NCI-H2107 treated with DMSO at 0.1 percent for 48 hours (cell line): Measurements from ENCODE around the gene PSMB7.

Experiments used
- DNase-seq: peaks from one replicate; lab custom pipeline; 2025; ENCODE audit not compliant: unreplicated experiment; lab: John Stamatoyannopoulos, UW

Gene PSMB7

DNA sequence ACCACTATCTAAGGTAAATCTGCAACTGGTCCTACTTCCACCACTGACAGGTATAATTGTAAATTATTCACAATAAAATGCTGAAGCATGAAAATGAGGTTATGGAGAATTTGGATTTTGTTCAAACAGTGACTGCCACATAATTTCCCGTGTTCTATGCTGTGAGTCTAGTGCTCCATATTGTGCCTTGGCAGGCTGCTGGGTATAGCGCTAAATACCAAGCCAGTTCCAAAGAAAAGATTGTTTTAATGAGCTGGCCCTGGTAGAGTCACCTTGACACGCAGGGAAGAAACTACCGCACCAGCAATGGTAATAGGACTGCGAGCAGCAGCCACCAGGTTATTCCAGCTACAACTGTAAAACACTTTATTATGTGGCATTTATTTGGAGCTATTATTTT, 30.4 kb downstream of the PSMB7 start:
- DNase-seq, result no peak

DNA sequence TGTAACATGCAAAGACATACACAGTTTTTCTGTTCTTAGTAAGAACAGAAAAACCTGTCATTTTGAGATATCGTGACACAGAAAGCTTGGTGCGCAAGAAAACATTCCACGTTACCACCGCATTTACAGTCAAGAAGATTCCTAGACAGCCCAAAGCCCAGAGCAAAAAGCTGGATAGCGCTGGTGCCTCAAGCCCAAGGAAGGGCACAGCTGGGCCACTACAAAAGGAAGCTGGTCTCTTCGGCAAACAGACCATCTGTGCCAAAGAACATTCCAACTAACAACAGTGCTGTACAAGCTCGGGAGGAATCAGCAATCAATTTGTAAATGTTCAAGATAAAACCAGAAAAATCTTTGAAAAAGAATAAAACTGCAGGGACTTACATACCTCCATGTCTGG, 31.0 kb downstream of the PSMB7 start:
- no peak for DNase-seq

DNA sequence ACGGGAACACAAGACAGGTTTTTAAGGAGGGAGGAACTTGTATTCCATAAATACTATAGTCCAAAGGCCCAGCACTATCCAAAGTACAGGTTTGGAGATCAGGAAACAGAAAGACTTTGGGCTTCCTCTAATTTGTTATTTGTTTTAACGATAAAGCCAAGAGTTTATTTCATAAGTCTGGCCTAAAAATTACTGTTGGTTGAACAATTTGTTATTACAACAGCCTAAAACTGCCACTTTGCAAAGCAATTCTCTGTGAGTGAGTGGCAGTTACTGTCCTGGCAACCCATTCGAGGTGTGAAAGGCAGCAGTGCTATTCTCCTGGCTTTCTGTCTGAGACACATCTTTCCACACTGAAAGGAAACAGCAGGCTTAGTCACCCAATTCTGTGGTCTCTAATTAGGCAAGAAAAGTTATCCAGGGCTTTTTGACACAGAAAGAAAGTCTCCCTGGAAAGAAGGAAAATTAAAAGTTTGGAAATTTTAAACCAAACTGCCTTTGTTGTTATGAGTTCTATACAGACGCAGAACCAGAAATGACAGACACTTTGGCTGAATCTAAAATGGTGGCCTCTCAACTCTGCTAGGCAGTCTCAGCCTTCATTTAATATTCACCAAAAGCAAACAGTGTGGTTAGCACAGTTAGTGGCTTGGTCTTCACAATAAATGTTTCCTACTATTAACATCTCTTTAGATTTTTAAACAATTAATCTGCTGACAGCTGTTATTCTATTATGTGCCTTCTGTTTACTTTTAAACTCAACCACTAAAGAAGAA, 33.9 kb downstream of the PSMB7 start:
- peak; percentile 57 for DNase-seq

DNA sequence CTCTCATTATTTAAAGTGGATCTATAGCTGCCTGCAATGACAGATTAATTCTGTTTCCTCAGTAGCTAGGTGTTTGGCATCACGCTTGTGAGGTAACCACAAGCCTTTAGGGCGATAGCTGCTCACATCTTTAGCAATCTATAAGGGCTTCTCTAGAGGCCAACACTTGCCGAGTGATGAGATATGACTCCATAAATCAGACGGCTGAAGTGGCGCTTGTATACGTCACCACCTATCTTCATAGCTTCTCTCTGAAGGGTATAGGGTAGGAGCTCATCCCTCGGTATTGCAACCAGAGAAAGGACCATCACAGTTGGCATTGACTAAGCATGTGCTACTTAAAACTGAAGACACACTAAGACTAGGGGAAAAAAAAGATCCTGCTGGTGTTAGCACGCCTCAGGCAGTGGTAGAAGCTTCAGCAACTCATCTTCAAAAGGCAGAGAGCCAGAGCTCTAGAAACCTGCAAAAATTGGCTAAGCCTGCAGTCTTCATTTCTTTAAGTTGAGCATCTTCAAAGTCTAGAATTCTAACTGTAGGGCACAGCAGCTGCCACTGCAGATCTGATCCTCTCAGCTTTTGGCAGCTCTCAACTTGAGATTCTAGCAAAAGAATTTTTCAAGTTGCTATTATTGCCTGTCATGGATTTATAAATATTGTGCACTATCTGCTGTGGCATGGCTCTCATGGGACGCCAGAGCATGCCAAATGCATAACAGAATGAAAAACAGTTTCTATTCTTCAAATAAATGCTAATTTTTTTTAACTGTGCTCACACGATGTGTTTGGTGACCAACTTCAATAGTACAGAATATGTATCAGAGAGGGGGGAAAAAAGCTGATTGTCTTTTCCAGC, 37.5 kb downstream of the PSMB7 start:
- no peak for DNase-seq

DNA sequence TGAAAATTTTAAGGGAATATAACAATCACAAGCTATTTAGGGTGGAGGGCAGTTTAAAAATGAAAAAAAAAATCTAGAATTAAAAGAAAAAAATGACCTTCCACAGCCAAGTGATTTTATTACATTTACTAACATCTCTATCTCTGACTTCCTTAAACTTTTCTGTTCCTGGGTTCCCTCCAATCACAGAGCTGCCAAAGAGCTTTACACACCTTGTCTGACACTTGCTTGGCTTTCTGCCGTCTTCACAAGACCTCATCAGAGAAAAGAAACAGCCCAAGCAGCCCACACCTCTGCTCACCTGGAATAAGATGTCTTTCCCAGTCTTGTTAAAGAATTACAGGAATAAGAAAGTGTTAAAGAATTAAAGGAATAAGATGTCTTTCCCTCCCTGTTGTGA, 38.9 kb downstream of the PSMB7 start:
- no peak for DNase-seq

DNA sequence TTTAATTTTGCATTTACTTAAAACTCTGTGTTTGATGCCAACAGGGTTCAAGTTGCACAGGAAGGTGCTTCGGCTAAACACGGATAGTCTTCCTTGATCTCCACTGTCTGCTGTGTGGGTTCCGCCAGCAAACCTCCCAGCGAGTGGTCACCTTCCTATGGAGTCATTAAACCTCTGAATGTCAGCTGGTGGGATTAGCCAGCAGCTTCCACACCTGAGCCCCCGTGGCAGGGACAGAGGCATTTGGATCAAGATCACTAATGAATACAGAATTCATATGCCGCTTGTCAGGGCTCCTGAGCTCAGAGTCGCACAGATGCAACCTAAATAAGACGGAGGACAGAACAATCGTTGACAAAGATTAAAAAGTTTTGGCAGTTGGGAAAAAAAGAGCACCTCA, 39.5 kb downstream of the PSMB7 start:
- DNase-seq, result no peak

DNA sequence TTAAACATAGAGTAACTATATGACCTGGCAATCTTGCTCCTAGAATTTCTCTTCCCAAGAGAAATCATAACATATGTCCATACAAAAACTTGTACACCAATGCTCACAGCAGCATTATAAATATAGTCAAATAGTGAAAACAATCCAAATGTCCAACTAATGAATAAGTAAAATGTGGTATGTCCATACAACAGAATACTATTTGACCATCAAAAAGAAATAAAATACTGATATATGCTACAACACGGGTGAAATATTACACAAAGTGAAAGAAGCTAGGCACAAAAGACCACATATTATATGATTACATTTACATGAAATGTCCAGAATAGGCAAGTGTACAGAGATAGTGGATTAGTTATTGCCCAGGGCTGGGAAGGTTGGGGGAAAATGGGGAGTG, 41.4 kb downstream of the PSMB7 start:
- DNase-seq, result no peak

DNA sequence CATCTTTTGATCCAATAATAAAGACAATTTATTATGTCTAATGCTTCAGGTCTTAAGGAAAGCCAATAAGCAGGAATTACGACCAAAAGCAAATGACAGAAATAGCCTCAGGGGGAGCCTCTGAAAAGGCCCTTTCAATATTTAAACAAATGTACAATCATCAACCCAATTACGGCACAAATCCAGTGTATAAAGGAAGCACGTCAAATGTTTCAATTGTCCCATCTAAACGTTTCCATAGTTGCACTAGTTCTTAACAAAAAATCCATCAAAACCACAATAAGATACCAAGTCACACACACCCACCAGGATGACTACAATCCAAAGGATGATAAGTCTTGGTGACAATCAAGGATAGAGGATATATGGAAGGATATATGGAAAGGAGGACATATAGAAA, 41.9 kb downstream of the PSMB7 start:
- no peak for DNase-seq

GRCh38 chr9:124372038-124372437, 43.2 kb downstream of the PSMB7 start:
- DNase-seq, result no peak

GRCh38 chr9:124370896-124371582, 44.2 kb downstream of the PSMB7 start:
- DNase-seq, result no peak

DNA sequence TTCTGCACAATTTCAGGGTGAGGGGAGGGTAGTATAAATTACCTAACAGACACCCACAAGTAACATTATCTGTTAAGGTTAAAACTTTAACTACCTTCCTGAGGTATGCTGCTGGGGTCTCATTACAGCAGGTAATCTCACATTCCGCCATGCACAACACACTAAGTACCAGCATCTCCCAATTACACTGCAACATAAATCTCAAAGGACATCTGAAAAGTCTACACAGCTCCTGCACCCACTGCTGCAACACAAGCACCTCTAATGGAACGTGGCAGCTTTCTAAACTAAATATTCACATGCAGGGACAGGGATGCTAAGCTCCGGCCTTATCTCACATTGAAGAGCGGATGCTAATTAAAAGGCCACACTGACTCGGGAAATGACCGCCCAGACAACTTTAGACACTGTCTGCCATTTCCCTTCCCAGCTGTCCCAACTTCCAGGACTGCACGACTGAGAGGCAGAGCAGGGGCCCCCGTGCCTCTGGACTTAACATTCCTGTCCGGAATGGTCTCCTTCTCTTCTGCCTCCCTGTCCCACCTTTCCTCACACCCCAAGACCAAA, 45.9 kb downstream of the PSMB7 start:
- DNase-seq, result no peak

GRCh38 chr9:124368692-124369091, 46.5 kb downstream of the PSMB7 start:
- no peak for DNase-seq

DNA sequence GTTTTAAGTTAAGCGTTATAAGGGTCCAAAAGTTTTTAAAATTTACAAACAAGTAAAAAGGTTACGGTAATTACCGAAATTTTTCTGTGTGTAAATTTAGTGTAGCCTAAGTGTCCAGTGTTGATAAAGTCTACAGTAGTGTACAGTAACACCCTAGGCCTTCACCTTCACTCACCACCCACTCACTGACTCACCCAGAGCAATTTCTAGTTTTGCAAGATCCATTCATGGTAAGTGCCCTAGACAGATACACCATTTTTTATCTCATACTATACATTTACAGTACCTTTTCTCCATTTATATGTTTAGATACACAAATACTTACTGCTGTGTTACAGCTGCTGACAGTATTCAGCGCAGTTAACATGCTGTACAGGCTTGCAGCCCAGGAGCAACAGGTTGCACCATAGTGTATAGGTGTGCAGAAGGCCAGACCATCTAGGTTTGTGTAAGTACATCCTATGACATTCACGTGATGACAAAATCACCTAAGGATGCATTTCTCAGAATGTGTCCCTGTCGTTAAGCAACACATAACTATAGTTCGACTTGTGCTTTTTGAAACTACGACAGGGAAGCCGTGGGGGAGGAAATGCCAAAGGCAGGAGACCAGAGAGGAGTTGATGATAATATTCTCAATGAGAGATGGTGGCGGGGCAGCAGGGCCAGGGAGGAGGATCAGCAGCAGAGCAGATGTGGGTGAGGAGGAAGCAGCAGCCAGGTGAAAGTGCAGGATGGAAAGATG, 48.6 kb downstream of the PSMB7 start:
- no peak for DNase-seq

DNA sequence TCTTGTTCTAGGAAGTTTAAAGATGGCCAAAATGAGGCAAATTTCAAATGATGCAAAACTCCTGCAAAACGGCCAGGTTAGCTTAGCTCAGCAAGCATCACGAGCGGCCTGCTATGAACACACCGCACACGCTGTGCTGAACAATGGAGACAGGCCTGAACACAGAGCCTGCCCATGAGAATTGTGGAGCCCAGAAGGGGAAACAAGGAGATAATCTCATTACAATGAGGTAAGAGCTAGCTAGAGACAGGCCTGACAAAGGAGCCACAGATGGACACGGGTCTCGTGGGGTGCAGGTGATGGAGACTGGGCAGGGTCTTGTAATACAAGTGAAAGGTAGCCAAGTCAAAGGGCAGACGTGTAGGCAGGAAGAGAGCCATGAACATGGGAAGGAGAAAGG, 50.2 kb downstream of the PSMB7 start:
- DNase-seq, result no peak

DNA sequence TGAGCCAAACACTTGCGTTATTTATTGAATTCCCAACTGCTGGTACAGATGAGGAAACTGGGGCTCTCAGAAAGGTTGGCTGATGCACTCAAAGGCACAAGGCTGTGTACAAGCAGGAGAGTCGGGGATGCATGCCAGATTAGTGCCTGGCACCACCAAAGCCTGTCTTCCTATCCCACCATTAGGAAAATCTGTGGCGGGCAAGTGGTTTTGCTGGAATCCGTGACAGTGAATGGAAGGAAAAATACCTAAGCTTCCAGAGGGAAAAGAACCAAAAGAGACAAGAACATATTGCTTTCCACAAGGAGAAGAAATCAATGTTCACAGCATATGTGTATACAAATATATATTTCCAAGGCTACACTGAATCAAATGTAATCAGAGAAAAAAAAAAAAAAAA, 51.1 kb downstream of the PSMB7 start:
- no peak for DNase-seq

- DNase-seq, result no peak
These were observed 51.7 kb downstream of the PSMB7 start for GRCh38 chr9:124363326-124364096.

DNA sequence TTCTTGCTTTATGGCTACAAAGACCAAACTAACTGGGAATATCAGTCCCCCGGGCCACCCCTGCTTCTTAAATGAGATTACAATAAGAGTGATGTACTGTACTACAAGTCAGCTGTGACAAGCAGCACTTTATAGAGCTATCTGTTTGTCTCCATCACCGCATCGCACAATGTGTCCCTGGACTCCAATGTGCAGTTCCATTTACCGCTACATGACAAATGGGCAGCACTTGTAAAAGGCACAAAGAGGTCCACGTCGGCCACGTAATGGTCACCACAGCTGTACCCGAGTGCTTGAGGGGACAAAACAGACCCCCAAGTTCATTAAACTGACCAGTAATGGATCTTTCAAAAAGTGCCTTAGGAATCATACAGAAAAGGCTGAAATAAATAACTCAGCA, 54.1 kb downstream of the PSMB7 start:
- DNase-seq, result no peak

- DNase-seq, result no peak
These were observed 55.2 kb downstream of the PSMB7 start for GRCh38 chr9:124359855-124360678.

- no peak for DNase-seq
These were observed 55.8 kb downstream of the PSMB7 start for GRCh38 chr9:124359426-124359825.
